Chondrocyte (in vitro differentiated cells): ENCODE measurements around the gene LMX1B. TPM values are rescaled to one million over a fixed set of nuclear protein-coding genes. Genes with fewer than 3 reads are reported as not detected.
"Not testable (repeated sequence)": the region's sequence is repeated elsewhere in the genome, so short reads cannot be mapped to it uniquely, and the experiment has no call there.

Experiments used
- DNase-seq: peaks from one replicate; pipeline ENCODE4 v3.0.0; 2021; ENCODE audit warnings: mixed read lengths, low spot score
- H3K27ac Mint-ChIP-seq: one replicate; pipeline ENCODE4 v1.8.0; 2021; ENCODE audit warnings: mild to moderate bottlenecking, moderate library complexity, mixed read lengths; ENCODE audit not compliant: unreplicated experiment
- H3K27me3 Mint-ChIP-seq: 2 replicates; pipeline ENCODE4 v1.8.0; 2021; ENCODE audit warnings: low read depth, mixed read lengths
- H3K36me3 Mint-ChIP-seq: 2 replicates; pipeline ENCODE4 v1.8.0; 2021; ENCODE audit warnings: low read depth, mixed read lengths
- H3K4me1 Mint-ChIP-seq: 2 replicates; pipeline ENCODE4 v1.8.0; 2021; ENCODE audit warnings: low read depth, mild to moderate bottlenecking, mixed read lengths
- H3K4me3 Mint-ChIP-seq: one replicate; pipeline ENCODE4 v1.8.0; 2021; ENCODE audit warnings: mild to moderate bottlenecking, moderate library complexity, mixed read lengths; ENCODE audit not compliant: unreplicated experiment
- H3K9me3 Mint-ChIP-seq: 2 replicates; pipeline ENCODE4 v1.8.0; 2021; ENCODE audit warnings: low read depth, mixed read lengths
- total RNA-seq: library from RNA; stranded (reverse); gene quantifications from 3 replicates; pipeline ENCODE4 v1.2.1, GENCODE V29; 2021
- TF ChIP-seq, protein P1 (sequence below): fragments of 200-600 bp; sonication (generic); IDR thresholded peaks from 2 replicates; pipeline ENCODE4 v1.5.0; 2021; ENCODE audit warnings: antibody characterized with exemption, mild to moderate bottlenecking, moderate library complexity

Gene LMX1B
- total RNA-seq, 1 donor from 2014 or later: not detected

DNA sequence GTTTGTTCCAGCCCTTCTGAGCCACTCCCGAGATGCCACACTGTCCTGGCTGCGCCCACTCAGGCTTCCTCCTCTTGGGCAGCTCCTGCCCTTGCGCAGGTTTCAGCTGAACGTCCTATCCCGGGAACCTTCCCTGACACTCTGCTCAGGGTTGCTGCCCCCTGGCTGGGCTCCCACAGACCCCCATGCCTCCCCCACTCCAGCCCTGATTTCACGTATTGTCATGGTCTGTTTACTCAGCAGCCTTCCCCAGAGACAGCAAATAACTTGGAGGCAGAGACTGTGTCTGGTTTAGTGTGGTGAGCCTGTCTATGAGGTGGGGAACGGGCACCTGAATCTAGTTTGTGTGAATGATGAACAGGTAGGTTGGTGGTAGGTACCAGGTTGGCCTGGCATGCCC lies 40.4 kb downstream of the LMX1B start:
- Mint-ChIP-seq H3K9me3 (no peaks in the 10 kb centered on the region), H3K27me3 (peaks cover 48% of the 10 kb centered on the region), H3K36me3 (no peaks in the 10 kb centered on the region), H3K27ac (no peak overlapping the region), H3K4me1 (no peaks in the 10 kb centered on the region), H3K4me3 (no peak overlapping the region)
- DNase-seq: no peak
- TF ChIP-seq, protein P1, sequence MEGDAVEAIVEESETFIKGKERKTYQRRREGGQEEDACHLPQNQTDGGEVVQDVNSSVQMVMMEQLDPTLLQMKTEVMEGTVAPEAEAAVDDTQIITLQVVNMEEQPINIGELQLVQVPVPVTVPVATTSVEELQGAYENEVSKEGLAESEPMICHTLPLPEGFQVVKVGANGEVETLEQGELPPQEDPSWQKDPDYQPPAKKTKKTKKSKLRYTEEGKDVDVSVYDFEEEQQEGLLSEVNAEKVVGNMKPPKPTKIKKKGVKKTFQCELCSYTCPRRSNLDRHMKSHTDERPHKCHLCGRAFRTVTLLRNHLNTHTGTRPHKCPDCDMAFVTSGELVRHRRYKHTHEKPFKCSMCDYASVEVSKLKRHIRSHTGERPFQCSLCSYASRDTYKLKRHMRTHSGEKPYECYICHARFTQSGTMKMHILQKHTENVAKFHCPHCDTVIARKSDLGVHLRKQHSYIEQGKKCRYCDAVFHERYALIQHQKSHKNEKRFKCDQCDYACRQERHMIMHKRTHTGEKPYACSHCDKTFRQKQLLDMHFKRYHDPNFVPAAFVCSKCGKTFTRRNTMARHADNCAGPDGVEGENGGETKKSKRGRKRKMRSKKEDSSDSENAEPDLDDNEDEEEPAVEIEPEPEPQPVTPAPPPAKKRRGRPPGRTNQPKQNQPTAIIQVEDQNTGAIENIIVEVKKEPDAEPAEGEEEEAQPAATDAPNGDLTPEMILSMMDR: no peak

DNA sequence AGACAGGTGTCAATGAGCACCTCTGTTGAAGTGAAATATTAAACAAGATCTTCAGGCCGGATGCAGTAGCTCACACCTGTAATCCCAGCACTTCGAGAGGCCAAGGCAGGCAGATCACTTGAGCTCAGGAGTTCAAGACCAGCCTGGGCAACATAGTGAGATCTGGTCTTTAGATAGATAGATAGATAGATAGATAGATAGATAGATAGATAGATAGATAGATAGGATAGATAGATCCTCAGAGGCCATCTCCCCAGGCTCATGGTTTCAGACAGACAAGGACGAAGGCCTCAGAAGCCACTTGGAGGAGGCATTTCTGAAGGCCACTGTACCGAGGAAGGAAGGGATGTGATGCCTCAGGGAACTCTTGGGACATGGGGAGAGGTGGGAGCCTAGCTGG lies 42.5 kb downstream of the LMX1B start:
- H3K4me1 Mint-ChIP-seq, H3K4me3 Mint-ChIP-seq, H3K36me3 Mint-ChIP-seq: not testable (repeated sequence)

GRCh38 chr9:126658201-126658825 lies 44.6 kb downstream of the LMX1B start:
- no peak for DNase-seq
- H3K27me3 Mint-ChIP-seq: peaks cover 27% of the 10 kb centered on the region
- no peaks in the 10 kb centered on the region for H3K36me3 Mint-ChIP-seq
- H3K27ac Mint-ChIP-seq: no peak overlapping the region
- H3K4me3 Mint-ChIP-seq: no peak overlapping the region
- no peaks in the 10 kb centered on the region for H3K9me3 Mint-ChIP-seq
- peaks cover 5% of the 10 kb centered on the region for H3K4me1 Mint-ChIP-seq
- TF ChIP-seq, protein P1: no peak

More for the DNA sequence above, 42.5 kb downstream of the LMX1B start:
- H3K9me3 Mint-ChIP-seq, DNase-seq, H3K27ac Mint-ChIP-seq: not testable (repeated sequence)
- peaks cover 33% of the 10 kb centered on the region for H3K27me3 Mint-ChIP-seq

GRCh38 chr9:126658956-126659555 lies 45.3 kb downstream of the LMX1B start:
- no peaks in the 10 kb centered on the region for H3K9me3 Mint-ChIP-seq
- H3K36me3 Mint-ChIP-seq: no peaks in the 10 kb centered on the region
- no peak overlapping the region for H3K4me3 Mint-ChIP-seq
- H3K4me1 Mint-ChIP-seq: peaks cover 10% of the 10 kb centered on the region
- TF ChIP-seq, protein P1: no peak
- no peak for DNase-seq
- H3K27me3 Mint-ChIP-seq: peaks cover 21% of the 10 kb centered on the region
- no peak overlapping the region for H3K27ac Mint-ChIP-seq

- Mint-ChIP-seq H3K27me3 (peaks cover 10% of the 10 kb centered on the region), H3K4me1 (peaks cover 18% of the 10 kb centered on the region), H3K4me3 (no peak overlapping the region), H3K27ac (no peak overlapping the region), H3K9me3 (no peaks in the 10 kb centered on the region), H3K36me3 (no peaks in the 10 kb centered on the region)
- TF ChIP-seq, protein P1: no peak
- DNase-seq: no peak
Observed at GRCh38 chr9:126661122-126661520, 47.4 kb downstream of the LMX1B start.
